ENCODE results near the gene RAI1. TPM values are rescaled to one million over a fixed set of nuclear protein-coding genes. Genes with fewer than 3 reads are reported as not detected.

Gene RAI1
- total RNA-seq, 2 donors from 2014 or later, result 25.6 to 36.5 TPM

DNA sequence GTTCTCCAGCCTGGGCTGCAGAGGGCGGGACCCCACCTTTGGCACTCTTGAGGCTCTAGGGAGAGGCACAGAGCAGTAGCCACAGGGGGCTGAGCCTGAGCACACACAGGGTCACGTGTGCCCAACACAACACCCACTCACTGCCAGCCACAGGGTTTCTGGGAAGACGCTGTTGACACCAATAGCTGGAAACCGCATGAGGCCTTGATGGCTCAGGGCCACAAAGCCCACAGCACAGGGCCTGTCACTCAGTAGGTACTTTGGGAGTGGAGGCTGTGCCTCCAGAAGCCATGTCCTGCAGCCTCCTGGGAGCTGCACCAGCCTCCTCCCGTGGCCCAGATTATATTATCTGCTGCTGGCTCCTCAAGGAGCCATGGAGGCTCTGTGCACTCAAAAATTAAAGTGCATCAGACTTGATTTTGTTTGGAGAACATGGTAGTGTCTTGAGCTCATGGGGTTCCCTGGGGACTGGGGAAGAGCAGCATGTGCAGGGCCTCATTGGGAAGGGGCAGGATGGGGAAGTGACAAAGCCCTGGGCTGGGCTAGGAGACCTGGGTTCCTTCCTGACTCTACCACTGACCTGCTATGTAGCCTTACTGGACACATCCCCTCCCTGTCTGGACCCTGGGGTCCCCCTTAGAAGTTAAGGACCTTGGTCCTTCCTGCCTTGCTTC lies 168.0 kb downstream of the RAI1 start:
- intact Hi-C loops (cut with DNase I), result loop anchor here in 1 of 2 donors (5.0 kb wide), 1 partner anchor 37 kb away; no protein-coding TSS in a partner anchor
- peak; percentile 95 for DNase-seq (ENCODE audit: low spot score)

DNA sequence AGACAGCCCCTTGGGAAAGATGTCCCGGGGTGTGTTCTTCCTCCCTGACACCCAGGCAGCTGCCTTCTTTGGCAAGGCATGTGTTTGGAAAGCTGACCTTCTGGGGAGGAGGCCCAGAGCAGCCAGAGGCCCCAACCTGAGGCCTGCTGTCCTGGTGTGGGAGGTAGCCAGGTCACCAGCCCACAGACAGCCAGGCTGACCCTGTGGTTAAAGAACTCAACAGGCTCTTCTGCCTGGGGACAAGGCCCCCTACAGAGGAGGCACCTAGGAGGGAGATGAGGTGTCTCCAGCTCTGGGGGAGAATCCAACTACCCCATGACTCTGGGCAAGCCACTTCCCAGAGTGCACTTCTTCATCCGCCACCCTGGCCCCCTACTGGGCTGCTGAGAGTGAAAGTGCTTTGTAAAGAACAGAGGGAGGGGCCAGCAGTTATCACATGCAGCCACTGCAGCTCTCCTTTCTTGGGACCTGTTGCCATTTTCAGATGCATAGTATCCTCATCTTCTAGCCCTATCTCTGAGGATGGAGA lies 168.7 kb downstream of the RAI1 start:
- DNase-seq (ENCODE audit: low spot score), result no peak
- intact Hi-C loops (cut with DNase I), result loop anchor here in 1 of 2 donors (5.0 to 10.0 kb wide), 2 partner anchors 38 to 165 kb away; partner anchors contain the start of gene RAI1

DNA sequence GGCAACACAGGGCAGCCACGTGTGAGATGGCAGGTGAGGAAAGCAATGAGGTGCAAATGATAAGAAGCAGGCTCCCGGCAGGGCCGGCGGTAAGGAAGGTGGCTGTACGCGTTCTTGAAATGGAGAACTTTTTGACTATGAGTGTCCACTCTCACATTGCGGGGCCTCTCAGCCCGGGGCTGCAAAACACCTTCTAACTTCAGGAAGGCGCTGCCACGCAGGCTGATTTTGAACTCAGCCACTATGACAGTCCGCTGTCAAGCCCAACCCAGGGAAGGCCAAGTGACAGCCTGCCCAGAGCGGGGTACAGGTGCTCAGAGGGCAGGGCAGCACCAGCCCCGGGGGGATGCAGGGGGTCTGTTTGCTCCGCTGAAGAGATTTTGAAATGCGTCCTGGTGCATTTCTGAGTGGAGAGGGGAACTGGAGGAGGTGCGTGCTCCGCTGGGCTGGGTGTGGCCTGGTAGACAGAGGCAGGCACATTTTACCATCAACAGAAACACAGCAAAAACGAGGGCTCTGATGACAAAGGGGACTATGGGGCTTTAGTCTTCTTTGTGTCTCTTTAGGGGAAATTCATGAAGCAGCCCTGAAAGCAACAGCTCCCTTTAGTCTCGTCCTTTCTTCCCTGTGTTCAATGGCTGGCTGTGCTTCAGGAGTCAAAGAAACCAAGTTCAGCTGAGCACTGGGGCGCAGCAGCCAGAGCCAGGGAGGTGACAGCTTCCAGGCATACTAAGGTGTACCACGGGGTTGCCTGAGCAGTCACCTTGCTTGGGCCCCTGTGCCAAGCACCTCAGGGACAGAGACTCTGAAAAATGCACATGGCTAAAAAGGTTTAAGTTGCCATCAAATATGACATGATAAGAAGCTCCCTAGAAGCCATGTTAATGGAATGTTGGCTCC lies 170.1 kb downstream of the RAI1 start:
- no peak for DNase-seq (ENCODE audit: low spot score)
- intact Hi-C loops (cut with DNase I), result loop anchor here in 1 of 2 donors (10.0 kb wide), 1 partner anchor 167 kb away; the partner anchor contains the start of gene RAI1

DNA sequence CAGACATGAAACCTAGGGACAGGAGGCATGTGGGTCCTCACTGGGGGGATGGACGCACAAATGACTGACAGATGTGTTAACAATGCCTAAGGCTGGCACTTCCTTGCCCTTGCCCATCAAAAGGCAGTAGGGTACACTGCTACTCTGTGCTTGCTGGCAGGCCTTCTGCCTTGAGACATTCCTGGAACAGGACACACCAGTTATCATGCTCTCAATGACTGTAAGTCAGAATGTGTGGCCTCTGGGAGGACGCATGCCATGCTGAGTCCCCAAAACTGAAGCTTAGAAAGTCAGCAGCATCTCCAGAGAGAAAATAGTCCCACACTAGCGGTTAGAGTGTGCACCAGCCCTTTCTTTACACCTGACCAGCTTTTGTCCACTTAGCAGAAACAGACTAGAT lies 171.7 kb downstream of the RAI1 start:
- intact Hi-C loops (cut with DNase I), result loop anchor here in 1 of 2 donors (10.0 kb wide), 1 partner anchor 168 kb away; the partner anchor contains the start of gene RAI1
- DNase-seq (ENCODE audit: low spot score), result no peak

DNA sequence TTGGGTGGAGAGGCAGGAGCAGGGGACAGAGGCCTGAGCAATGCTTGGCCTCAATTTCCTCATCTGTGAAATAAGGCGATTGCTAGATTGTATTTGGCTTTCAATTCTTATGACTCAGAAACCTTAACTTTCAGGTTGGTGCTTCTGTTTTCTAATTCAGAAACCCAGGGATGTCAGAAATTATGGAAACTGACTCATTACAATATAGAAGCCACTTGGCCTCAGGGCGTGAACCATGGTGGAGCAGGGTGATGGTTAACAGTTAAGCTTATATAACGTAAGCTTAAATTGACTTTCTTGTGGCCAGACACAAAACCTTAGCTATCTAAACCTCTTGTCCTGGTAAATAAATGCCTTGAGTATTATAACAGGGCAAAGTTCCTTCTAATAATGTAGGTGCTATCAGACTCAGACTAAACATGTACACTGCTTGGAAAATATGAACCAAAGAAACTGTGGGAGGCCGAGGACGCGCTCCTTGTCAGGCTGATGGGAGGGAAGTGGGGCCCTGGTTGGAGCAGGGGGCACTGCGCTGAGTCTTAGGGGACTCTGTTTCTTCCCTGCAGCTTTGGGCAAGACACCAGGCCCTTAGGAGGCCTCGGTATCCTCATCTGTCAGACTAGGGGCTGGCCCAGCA lies 172.7 kb downstream of the RAI1 start:
- intact Hi-C loops (cut with DNase I), result loop anchor here in 1 of 2 donors (10.0 kb wide), 1 partner anchor 169 kb away; the partner anchor contains the start of gene RAI1
- no peak for DNase-seq (ENCODE audit: low spot score)

DNA sequence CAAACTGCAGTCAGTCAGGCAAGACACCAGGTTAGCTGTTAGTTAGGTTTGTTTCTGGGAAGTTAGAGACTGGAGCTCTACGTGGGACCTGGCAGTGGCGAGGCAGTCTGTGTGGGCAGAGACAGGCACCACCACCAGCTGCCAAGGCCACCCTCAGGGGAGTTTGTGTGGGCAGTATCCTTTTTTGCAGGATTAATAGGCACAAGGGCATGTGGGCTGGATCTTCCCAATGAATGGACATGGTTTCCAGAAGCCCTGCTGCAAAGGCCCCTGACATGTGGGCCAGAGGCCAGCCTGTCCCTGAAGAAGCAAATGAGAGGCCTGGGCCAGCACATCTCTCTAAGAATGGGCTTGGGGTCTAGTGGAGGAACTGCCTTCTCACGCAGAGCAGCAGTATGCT lies 174.7 kb downstream of the RAI1 start:
- intact Hi-C loops (cut with DNase I), result loop anchor here (2.0 to 10.0 kb wide), 2 partner anchors 171 to 175 kb away; partner anchors contain the start of gene RAI1 (in 2 of the 2)
- DNase-seq (ENCODE audit: low spot score), result no peak

DNA sequence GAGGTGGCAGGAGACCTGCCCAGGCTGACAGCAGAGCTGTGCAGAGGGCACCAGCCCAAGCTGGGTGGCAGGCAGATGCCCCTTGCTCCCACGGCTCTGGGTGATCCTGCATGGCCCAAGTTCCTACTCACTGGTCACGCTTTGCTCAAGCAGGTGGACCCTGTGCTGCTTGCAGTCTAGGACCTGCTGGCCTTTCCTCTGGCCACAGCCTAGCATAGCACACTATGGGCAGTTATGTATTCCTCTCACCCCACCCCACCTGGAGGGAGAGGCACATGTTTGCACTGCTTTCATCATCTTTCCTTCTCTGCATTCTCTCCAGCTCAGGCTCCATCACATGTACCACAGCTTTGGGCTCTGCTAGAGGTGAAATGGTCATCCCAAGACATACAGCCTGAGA lies 175.1 kb downstream of the RAI1 start:
- intact Hi-C loops (cut with DNase I), result loop anchor here (2.0 to 10.0 kb wide), 2 partner anchors 172 to 176 kb away; partner anchors contain the start of gene RAI1 (in 2 of the 2)
- DNase-seq (ENCODE audit: low spot score), result no peak

DNA sequence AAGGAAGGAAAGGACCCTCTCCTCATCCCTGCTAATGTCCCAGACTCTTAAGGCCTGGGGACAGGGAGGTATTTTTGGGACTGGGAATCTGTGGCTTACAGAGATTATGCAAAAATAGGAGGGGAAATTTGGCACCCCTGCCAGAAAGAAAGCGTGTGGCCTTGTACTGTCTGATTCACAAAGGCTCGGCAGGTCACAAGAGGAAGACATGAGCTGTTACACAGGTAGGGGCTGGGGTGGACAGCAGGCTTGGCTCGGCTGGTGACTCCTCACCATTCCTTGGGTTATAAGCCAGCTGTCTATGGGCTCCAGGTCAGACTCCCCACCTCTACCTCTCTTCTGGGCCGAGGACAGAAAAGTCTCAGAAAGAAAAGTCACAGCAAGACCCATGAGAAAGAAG lies 176.2 kb downstream of the RAI1 start:
- DNase-seq (ENCODE audit: low spot score), result no peak
- intact Hi-C loops (cut with DNase I), result loop anchor here (2.0 to 10.0 kb wide), 2 partner anchors 173 to 177 kb away; partner anchors contain the start of gene RAI1 (in 2 of the 2)

DNA sequence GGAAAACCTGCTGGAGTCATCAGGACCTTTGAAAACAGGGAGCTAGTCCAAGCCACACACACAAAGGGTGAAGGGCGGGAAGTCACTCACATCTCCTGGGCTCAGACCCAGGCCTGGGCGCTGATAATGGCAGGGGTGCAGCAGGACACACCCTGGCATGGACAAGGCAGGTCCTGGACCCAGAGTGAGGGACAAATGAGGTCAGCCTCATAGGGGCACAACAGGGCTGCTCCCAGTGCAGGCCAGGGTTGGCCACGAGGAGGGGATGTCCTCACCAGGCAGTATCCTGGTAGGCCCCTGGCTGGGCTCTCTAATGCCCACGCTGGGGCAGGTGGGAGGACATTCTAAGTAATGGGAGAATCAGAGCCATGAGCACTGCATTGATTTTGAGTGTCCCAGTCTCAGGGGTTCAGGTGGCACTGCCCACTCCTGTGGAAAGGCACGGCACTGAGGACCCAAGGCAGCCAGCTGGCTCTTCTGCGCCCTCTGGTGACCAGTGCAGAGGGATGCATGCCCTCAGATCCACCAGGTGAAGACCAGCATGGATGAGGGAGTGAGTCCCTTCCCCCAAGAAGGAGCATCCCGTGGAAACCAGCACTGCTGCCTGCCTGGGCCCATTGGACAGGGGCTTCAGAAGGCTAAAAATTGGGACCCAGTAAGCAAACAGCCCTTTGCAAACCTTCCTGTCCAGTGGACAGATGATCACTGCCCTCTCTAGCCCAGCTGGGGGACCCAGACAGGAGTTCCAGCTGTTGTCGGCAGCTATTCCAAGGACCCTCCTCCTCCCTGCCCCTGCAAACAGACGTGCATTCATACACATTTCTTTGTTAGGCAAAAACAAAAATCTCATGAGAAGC lies 178.9 kb downstream of the RAI1 start:
- peak; percentile 91 for DNase-seq (ENCODE audit: low spot score)
- intact Hi-C loops (cut with DNase I), result loop anchor here (2.0 to 10.0 kb wide), 3 partner anchors 41 to 175 kb away; partner anchors contain the start of gene RAI1 (in 1 of the 2)

DNA sequence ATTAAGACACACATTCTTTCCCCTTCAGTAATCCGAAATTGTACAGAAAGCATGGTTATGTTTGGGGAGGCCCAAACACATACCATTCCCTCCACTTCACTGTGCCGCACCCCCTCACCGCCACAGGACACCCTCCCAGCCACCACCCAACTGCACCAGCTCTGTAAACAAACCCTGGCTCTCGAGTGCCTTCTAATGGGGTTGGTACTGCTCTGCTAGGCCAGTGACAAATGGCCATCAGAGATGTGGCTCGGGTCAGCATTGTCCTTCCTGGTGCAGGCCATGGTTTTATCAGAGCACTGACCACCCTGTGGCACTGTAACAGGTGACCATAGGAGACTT lies 179.5 kb downstream of the RAI1 start:
- DNase-seq (ENCODE audit: low spot score), result no peak
- intact Hi-C loops (cut with DNase I), result loop anchor here in 1 of 2 donors (2.0 kb wide), 1 partner anchor 42 kb away; no protein-coding TSS in a partner anchor

Small RNA genes lying within 50 kb of the gene (microRNA-seq; reads per million reads assigned to microRNA genes)
- gene MIR33B (ENCODE audit: borderline microRNAs expressed in 2 of 2), result 7.6 to 14.2 reads per million in 2 donors
- gene MIR6777 (ENCODE audit: borderline microRNAs expressed in 2 of 2), result 0 to 0.32 reads per million in 2 donors

Other genes starting within 250 kb of the RAI1 start
- 1 to 10 TPM; 7.0 to 8.8 TPM for gene MED9, start 204.5 kb upstream of the RAI1 start, total RNA-seq
- gene RASD1, start 185.1 kb upstream of the RAI1 start, total RNA-seq, result 10 to 100 TPM in 1 of 2 donors, 1 to 10 TPM in 1; 7.4 to 40.3 TPM
- 10 to 100 TPM; 25.6 to 26.0 TPM for gene PEMT, start 89.8 kb upstream of the RAI1 start, total RNA-seq
- 10 to 100 TPM; 29.3 to 62.7 TPM for gene SREBF1, start 155.5 kb downstream of the RAI1 start, total RNA-seq

Data from posterior vena cava (tissue), 2 donors.